ENCODE measurements around the gene BCL2L14.

Gene BCL2L14, protein sequence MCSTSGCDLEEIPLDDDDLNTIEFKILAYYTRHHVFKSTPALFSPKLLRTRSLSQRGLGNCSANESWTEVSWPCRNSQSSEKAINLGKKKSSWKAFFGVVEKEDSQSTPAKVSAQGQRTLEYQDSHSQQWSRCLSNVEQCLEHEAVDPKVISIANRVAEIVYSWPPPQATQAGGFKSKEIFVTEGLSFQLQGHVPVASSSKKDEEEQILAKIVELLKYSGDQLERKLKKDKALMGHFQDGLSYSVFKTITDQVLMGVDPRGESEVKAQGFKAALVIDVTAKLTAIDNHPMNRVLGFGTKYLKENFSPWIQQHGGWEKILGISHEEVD

DNA sequence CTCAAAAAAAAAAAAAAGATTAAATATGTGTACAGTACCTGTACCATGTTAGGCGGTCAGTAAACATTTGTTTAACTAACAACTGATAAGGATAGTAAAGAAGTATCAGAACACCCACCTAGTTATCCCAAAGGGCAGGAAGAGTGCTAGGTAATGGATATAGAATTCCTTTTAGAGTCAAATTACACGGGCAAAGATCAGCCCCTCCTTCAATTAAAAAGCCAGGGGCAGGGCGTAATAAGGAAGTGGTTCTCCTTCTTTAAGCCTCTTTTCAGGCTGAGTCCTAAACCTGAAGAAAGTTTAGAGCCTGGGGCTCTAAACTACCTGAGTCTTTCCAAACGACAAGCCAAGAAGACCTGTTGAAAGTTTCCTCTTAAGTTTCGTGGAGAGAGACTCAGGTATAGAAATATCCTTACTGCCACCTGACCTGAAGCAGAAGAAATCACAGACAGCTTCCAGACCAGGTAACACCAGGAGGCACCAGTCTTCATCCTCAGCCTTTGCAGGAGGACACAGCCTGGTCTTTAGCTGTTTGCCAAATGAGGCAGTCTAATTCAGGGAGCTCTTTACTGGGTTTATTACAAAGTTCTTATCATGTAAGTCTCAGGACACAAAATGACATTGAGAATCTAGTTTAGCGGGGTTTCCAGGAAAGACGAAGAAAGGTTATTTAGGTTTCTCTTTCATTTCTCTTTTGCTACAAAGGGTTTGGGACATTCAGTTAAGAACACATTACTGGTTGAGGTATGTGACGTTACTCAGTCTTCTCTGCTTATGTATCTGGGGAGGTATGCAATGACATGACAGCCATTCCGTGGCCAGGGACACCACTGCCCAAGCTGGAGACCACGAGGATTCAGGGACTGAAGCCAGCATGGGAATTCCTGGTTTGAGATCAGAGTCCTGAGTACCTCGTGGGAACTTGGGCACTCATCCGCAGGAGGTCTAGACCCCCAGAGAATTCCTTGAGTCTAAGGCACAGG lies at the start of gene BCL2L14:
Gene BCL2L14, plus strand, starts transcription at position 266 of the 983 bp plus-strand sequence. CDS start 8,367 bp downstream, outside the sequence.
- no peak for DNase-seq

DNA sequence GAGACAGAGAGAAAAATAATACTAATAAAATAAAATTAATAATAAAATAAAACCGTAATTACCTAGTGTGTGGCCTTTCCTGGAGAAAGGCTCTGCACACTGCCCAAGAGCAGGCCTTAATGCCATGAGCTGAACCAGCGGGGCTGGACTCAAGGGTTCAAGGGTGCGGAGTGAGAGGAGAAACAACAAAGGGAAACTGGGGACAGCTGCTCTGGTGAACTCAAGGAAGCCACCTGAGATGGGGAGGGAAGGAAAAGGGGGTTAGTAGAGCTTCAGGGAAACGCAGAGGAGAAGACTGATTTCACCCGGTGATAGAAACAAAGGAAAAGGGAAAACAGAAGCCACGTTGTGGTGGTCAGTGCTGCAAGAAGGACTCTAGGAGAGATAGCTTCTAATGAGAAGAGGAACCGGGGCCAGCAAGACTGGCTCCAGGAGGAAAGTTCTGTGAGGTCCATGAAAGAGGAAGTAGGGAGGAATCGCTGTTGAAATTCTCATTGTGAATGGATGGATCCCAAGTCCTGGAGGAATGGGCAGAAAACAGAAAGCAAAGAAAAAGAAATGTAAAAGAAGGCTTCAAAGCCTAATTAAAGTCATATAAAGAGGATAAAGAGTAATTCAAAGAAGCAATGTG lies 48.3 kb upstream of the BCL2L14 start:
- DNase-seq = no peak

DNA sequence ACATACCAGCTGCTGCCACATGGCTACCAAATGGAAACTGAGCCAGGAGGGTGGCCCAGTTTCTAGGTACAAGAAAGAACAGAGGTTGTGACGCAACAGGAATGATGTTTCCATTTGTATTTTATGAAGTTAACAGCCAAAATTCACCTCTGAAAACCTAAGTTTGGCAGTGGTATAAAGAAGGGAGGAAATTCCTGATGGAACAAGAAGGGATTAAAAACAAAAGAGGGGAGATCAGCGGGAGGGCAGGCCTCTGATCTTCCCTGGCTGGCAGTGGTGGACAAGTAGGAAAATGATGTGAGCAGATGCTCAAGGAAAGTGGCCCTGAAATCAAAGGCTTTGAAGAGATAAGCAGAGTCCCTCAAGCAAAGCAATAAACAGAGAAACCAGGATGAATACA lies 47.3 kb upstream of the BCL2L14 start:
- DNase-seq = no peak

DNA sequence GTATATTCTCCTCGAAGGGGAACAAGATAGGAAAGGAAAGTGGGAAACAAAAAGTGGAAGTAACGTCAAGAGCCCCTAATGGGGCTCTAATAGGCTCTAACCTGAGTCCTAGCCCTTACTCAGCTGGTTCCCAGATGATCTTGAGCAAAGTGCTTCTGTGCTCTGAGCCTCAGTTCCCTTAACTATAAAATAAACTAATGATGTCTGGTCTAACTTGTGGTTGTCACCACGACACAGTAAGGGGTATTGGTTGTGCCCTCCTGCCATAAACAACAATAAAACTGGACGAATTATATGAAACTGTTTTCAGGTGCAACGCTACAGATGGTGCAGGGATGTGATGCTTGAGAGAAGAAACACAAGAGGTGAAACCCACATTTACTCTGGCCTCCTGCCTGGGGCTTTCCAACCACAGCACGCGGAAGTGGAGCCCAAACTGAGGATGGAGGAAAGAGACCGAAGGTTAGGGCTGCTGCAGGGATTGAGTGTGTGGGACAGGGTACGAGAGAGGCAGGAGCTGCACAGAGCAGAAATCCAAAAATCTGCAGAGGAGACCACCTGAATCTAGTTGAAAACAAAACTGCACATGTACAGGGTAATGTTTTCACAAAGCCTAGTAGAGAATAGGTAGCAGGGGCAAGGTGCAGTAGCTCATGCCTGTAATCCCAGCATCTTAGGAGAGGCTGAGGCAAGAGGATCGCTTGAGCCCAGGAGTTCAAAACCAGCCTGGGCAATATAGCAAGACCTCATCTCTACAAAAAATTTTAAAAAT lies 45.6 kb upstream of the BCL2L14 start:
- no peak for DNase-seq

DNA sequence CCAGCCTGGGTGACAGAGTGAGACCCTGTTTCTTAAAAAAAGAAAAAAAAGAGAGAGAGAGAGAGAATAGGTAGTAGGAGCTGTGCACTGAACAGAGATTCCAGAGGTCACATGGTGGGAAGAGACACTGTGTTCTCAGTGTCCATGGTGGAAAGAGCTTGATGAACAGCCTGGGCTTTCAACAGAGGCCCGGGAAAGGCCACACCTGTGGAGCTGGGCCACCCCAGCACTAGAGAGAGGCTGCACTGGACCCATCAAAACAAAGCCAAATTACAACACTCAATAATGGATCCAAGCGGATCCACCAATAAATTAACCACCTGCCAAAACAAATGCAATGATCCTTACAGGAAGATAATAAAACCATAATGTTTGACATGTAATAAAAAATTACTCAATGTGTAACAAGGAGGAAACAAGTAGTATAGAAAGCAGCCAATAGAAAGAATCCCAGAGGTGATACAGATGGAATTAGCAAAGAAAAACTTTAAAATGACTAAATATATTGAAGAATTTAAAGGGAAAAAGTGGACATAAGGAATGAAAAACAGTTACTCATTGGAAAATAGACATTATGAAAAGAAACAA lies 44.8 kb upstream of the BCL2L14 start:
- no peak for DNase-seq

DNA sequence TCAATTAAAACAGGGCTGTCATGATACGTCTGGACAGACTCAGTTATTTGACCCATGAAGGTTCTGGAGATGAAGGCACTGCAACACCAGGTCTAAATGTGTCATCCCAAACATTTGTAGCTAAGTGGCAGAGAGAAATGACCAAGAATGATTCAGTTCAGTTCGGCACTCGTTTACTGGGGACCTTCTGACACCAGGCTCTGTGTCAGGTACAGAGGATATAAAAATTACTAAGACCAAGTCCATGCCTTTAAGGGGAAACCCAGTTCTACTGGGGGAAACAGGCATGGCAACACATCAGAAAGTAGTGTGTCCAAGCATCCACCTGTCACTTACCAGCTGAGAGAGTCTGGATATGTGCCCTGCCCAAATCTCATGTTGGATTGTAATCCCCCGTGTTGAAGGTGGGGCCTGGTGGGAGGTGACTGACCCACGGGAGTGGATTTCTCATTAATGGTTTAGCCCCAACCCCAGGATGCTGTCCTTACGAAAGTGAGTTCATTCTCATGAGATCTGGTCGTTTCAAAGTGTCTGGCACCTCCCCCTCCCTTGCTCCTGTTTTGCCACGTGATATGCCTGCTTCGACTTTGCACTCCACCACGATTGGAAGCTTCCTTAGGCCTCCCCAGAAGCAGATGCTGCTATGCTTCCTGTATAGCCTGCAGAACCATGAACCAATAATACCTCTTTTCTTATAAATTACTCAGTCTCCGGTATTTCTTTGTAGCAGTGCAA lies 41.9 kb upstream of the BCL2L14 start:
- DNase-seq = no peak

DNA sequence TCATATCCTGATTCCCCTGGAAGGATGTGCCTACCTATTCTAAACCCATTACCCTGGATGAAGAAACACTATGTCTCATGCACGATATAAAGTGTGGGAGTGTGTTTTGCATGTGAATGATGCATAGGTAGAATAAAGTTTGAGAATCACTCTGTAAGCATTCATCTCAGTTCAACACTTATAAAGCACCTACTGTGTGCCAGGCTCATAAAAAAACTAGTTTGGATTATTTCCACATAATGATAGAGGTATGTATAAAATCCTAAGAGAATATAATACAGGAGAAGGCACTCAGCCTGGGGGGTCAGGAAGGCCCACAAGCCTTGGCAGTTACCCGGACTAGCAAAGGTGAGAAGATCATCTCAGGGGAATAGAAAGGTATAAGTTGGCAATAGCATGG lies 41.1 kb upstream of the BCL2L14 start:
- DNase-seq = no peak

DNA sequence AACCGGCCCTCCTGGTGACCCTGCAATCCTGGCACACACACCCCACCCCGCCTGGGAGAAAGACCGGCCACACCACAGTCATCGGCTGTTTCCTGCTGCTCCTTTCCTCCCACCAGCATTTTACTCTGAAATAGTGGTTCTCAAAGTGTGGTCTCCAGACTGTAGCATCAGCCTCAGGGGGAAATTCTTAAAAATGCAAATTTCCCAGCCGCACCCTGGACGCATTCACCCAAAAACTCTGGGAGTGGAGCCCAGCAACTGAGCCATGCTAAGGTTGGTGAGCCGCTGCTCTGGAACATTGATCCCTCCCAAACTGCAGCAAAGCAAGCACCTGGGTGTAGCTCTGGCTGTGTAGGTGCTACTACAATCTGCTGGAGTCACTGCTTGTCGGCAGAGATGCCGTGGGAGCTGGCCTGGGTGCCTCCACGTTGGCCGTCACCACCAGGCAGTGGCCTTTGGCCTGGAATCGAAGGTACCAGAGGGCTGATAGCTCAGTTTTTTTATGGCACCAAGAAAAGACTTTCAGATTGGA lies 38.4 kb upstream of the BCL2L14 start:
- DNase-seq = no peak

DNA sequence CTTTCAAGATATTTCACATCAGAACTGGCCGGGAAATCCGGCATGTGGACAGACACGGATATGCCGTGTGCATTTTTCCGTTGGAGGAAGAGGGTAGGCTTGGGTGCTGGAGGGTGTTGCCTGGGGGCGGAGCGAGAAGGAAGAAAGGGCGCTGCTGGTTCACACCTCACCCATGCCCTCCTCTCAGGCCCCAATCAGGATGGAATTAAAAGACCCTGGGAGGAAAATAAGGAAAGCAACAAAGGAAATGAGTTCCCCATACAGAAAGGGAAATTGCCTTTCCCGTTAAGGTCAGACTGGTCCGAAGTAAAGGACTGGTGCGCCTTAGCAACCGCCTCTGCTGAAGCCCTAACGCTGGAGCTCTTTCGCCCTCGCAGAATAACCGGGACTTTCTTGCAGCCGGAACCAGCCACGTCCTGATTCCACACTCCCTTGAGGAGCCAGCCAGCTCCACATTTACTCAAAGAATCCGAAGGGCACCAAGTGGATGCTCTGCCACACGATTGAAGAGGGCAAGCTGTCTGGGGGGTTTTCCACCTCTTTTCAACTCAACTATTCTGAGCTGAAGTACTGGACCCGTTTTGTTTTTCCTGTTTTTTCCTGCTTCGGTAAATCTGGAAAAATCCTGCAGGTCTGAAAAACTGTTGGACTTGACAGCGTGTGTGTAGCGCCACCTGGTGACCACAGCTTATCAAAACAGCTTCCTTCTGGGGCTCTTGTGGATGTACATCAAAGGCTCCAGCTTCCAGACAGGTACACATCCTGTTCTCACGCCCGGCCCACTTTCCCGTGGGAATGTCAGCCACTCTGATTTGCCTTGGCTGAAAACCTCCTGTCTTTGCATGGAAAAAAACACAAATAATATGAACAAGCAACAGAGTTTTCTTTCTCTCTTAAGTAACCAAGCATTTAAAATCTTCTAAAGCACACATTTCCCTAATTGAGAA lies 37.6 kb upstream of the BCL2L14 start:
- peak; percentile 78 to 82 for DNase-seq

DNA sequence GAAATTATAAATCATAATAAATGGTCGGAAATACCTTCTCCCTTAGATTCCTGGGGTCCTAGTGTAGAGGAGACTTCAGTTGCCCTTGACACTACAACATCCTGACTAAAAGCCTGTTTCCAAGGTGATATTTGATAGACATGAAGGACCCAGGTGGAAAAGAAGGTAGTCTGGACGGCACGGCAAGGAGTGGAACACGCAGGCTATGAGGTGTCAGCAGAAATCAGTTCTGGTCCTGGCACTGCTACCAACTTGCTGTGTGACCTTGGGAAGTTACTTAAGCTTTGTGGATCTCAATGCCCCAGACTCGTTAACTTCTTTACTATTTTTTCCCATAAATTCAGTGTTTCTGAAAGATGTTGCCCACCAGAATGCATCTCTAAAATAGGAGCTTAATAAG lies 36.9 kb upstream of the BCL2L14 start:
- DNase-seq = no peak

DNA sequence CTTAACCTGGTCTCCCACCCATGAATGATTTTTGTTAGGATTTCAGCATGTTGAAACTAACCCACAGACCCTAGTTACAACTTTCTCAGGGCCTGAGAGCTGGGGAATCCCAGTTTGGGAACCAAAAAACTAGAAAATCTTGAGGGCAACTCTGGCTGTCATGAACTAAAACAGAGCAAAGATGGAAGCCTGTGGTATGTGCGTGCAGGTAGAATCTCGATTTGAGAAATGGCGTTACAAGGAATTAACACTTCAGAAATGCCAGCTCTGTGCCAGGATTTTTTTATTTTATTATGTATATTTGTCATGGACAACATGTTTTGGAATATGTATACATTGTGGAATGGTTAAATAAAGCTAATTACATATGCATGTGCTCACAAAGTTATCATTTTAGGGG lies 36.4 kb upstream of the BCL2L14 start:
- DNase-seq = no peak

DNA sequence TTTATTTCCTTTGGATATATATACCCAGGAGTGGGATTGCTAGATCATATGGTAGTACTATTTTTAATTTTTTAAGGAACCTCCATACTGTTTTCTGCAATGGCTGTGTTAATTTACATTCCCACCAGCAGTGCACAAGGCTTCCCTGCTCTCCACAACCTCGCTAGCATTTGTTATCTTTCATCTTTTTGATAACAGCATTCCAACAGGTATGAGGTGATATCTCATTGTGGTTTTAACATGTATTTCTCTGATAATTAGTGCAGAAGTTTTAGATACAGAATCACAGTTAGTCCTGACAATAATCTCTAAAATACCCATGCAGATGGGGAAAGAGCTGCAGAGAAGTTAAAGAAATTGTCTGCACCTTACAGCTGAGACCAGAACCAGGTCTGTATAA lies 35.5 kb upstream of the BCL2L14 start:
- no peak for DNase-seq

DNA sequence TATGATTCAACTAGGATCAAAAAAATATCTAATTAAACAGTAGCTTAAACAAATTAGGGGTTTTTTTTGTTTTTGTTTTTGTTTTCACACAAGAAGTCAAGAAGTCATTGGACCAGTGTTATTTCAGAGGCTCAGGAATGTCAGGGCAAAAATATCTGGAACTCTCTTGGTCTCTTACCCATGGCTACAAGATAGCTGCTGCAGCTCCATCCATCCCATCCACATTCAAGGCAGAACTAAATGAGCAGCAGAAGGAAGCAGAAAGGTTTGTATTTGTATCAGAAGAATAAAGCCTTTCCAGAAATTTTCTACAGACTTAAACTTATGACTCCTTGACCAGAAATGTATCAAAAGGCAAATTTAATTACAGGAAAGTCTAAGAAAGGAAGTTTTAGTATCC lies 33.8 kb upstream of the BCL2L14 start:
- no peak for DNase-seq

DNA sequence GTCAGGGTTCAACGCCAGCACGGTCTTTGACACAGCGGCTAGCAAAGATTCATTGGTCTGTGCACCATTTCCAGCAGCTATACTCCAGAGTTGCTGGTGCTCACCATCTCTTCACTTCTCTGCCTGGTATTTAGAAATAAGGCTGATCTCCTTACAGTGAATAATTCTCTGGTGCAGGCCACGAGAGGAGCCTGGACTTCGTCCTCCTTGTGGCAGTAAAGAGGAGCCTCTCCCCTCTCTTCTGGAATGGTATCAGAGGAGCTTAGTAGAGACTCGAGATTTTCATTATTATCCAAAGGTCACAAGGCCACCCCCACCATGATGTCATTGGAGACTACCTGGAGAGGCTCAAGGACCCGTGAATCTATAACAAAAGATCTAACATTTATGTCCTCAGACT lies 30.8 kb upstream of the BCL2L14 start:
- DNase-seq = no peak

DNA sequence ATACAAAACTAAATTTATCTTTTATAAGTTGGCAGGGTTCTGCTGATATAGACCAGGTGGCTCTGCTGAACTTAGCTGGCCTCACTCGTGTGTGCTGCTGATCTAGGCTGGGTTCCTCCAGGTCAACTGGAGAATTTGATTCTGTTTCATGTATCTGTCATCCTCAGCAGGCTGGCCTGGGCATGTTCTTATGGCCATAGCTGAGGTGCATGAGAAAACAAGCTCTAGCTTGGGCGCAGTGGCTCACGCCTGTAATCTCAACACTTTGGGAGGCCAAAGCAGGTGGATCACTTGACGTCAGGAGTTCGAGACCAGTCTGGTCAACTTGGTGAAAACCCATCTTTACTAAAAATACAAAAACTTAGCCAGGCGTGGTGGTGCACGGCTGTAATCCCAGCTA lies 24.3 kb upstream of the BCL2L14 start:
- DNase-seq = no peak

DNA sequence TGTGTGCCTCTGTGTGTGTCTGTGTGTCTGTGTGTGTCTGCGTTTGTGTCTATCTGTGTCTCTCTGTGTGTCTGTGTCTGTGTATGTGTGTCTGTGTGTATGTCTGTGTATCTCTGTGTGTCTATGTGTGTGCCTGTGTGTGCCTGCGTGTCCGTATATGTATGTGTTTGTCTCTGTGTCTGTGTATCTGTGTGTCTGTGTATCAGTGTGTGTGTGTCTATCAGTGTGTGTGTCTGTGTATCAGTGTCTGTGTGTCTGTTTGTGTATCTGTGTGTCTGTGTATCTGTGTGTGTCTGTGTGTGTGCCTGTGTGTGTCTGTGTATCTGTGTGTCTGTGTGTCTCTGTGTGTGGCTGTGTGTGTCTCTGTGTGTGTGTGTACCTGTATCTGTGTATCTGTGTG lies 23.1 kb upstream of the BCL2L14 start:
- no peak for DNase-seq

DNA sequence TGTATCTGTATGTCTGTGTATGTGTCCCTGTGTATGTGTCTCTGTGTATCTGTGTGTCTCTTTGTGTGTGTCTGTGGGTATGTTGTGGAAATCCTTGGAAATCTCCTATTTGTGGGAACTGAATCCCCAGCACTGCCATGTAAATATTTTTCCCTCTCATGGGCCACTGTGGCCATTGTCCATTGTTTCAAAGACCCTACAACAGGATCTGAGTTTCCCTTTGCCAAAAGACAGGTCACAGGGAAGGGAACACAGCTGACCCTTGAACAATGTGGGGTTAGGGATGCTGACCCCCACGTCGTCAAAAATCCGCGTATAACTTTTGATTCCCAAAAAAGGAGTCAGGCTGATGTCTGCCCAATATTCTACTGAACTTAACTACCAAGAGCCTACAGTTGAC lies 22.5 kb upstream of the BCL2L14 start:
- DNase-seq = no peak

DNA sequence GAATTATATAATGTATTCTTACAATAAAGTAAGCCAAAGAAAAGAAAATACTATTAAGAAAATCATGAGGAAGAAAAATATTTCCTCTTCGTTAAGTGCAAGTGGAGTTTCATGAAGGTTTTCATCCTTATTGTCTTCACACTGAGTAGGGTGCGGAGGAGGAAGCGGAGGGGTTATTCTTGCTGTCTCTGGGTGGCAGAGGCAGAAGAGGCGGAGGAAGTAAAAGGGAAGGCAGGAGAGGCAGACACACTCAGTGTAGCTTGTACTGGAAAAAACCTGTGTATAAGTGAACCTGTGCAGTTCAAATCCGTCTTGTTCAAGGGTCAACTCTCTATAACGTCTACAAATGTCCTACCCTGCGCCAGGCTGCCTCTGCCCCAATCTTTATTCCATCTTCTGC lies 22.0 kb upstream of the BCL2L14 start:
- DNase-seq = no peak

DNA sequence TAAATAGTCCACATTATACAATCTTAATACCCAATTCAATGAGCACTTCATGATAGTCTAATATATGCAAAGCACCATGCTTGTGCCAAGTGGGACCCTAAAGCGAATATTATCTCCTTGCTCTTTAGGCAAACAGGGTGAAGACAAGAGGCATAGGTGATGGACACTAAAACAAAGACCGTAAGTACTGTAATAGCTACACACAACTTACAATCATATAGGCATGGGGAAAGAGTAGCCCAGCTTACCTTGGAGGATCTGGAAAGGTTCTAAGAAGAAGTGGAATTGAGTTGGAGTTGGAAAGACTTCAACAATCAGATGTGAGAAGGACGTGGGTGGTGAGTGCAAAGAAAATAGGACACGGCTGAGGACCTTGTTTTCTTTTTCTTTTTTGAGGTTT lies 19.1 kb upstream of the BCL2L14 start:
- DNase-seq = no peak

DNA sequence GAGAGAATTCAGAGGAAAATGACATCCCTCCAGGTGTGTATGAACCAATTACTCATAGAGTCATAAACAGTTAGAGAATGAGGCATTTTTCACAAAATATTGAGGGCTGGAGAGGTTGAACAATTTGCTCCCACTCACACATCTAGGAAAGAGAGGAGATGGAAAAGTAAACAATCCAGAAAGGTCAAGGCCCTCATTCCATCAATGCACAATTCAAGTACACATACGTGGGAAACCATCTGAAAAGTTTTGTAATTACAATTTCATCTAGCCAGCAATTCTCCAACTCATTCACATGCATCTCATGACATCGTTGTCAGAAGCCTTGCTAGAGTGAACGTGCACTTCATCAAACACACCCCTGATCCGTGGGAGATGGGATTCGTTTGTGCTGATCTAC lies 15.7 kb upstream of the BCL2L14 start:
- DNase-seq = no peak
